EL (cell line): ENCODE measurements around the gene ARHGAP40.

ENCODE experiments used
- DNase-seq: peaks from one replicate; pipeline ENCODE4 v3.0.0-alpha.2; 2016

ARHGAP40 gene

GRCh38 chr20:38692436-38693411, 91.1 kb downstream of the ARHGAP40 start:
- DNase-seq: peak; percentile 57

GRCh38 chr20:38697306-38697705, 95.7 kb downstream of the ARHGAP40 start:
- no peak for DNase-seq

DNA sequence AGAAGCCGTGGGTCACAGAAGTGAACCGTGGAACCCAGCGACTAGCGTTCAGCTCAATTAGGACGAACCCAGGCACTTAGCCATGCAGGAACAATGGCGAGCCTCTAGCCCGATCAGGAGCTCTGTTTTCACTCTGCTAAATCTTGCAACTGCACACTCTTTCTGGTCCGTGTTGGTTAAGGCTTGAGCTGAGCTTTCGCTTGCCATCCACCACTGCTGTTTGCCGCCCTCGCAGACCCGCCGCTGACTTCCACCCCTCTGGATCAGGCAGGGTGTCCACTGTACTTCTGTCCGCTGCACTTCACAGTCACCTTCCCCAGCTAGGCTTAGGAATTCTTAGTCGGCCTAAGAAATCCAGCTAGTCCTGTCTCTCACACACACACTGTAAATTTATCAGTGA, 96.9 kb downstream of the ARHGAP40 start:
- no peak for DNase-seq

DNA sequence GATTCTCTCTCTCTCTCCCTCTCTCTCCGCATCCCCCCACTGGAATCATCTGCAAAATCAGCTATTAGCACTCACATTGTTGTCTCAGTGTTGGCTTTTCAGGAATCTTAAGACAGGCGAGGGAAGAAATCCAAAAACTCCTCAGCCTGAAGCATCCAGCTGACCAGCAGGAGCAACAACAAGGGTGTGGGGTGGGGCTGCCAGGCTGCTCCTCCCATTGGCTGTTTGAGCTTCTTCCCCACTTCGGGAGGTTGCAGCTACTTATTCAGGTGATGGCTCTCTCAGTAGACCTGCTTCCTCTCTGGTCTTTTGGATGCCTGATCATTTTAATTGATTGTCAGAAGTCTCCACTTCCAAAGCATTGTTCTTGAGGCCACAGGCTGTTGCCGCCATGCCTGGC, 98.5 kb downstream of the ARHGAP40 start:
- DNase-seq: no peak
